Right lobe of liver (tissue), 6 donors: Measurements from ENCODE around the gene CILP2. TPM values are rescaled to one million over a fixed set of nuclear protein-coding genes. Genes with fewer than 3 reads are reported as not detected.

Experiments
- ATAC-seq, 4 donors: fragments of 200-7000 bp; cut with Tn5 transposase; one replicate each; pipeline ENCODE4 v1.9.1; 2020; ENCODE audit warnings: mild to moderate bottlenecking in 4 of 4, moderate library complexity in 4 of 4
- DNase-seq, 3 donors: peaks; one replicate each; pipeline ENCODE4 v3.0.0-alpha.2; 2020
- H3K27ac ChIP-seq, 3 donors: fragments of 200-600 bp; one replicate each; pipeline ENCODE4 v1.8.0; 2022
- H3K27me3 ChIP-seq, 2 donors: fragments of 200-600 bp; one replicate each; pipeline ENCODE4 v1.8.0; 2022
- H3K36me3 ChIP-seq, 4 donors: fragments of 200-600 bp; sonication (generic) in 1 of 4; one replicate each; pipeline versions ENCODE4 v1.5.1 to v1.8.0; 2017 to 2022; ENCODE audit warnings: control low read depth in 1 of 4
- H3K4me1 ChIP-seq, 4 donors: fragments of 200-600 bp; sonication (generic) in 1 of 4; one replicate each; pipeline versions ENCODE4 v1.5.1 to v1.8.0; 2017 to 2022; ENCODE audit warnings: control low read depth in 1 of 4
- H3K4me3 ChIP-seq, 3 donors: fragments of 200-600 bp; one replicate each; pipeline ENCODE4 v1.8.0; 2022
- H3K9me3 ChIP-seq, 4 donors: fragments of 200-600 bp; sonication (generic) in 1 of 4; one replicate each; pipeline versions ENCODE4 v1.5.1 to v1.8.0; 2017 to 2022; ENCODE audit warnings: control low read depth in 1 of 4
- POLR2A ChIP-seq: fragments of 450-650 bp; IDR thresholded peaks from one replicate; pipeline ENCODE4 v1.6.1; 2017; ENCODE audit warnings: antibody characterized with exemption, mild to moderate bottlenecking
- WGBS: methylation state at CpG from one replicate; pipeline ENCODE4 v1.1.6; 2018; ENCODE audit warnings: low coverage, low lambda C conversion rate; ENCODE audit not compliant: insufficient coverage; ENCODE audit errors: missing lambda C conversion rate; 5-methylcytosine and 5-hydroxymethylcytosine counted together
- intact Hi-C, 2 donors: fragments of 100-400 bp; cut with DNase I; formaldehyde crosslinking; loops; one replicate each; pipeline versions ENCODE4 v1.11.2 to v1.14.1; 2022
- total RNA-seq, 6 experiments: library from RNA; depleted of rRNA in 2 of 6; stranded (reverse); fragments of >200 nt in 2 of 6; fragmentation: NEBNext Ultra II Directional in 3 of 6; extraction: Animal tissue kit (Norgen Biotek cat#: 25700) in 3 of 6; gene quantifications; one replicate each; pipeline versions ENCODE4 v1.1.0 to v1.2.4, GENCODE V29; 2016 to 2023
- TF ChIP-seq, protein P1 (sequence below), 4 donors: fragments of 200-600 bp in 3 of 4; fragments of 450-650 bp in 1 of 4; IDR thresholded peaks; one replicate each; pipeline versions ENCODE4 v1.5.1 to v1.8.0; 2016 to 2022; ENCODE audit warnings: antibody characterized with exemption in 4 of 4, mild to moderate bottlenecking in 2 of 4
- donor health status: DM: no; HTN: yes; CAD: no.
- donor health status: DM: no; HTN: no; CAD: no.
- donor health status: DM: no; HTN: no; CAD: no.
- donor health status: DM: no; HTN: yes; CAD: no.
- donor health status: DM: no; HTN: yes; CAD: no.

Gene CILP2
- total RNA-seq, 6 experiments from 2014 or later = 0.05 to 0.33 (median 0.19) TPM; not detected in 2

DNA sequence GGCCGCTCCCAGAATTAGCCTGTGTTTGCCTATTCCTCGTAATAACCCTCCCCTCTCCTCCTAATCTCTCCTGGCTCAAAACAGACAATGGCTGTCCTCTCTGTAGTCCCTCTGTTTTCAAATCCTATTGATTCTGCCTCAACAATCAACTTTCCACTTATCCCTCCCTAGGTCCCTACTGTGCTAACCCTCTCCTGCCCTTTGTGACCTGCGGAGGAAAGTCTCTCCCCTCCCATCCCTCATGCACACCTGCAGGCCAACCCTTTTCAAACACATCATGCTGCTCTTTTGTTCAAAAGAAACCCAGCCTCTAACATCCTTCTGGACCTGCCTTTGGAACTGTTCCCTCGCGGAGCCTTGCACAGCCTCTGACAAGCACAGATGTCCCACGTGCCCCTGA, 37.3 kb downstream of the CILP2 start:
- H3K27ac ChIP-seq = no peak overlapping the region
- intact Hi-C loops = no loop called here
- no peaks in the 10 kb centered on the region for H3K9me3 ChIP-seq
- no peaks in the 10 kb centered on the region for H3K4me1 ChIP-seq
- ATAC-seq (no peak), DNase-seq (no peak)
- H3K36me3 ChIP-seq = no peaks in the 10 kb centered on the region
- no peak overlapping the region for H3K4me3 ChIP-seq
- WGBS = 47% methylated on average over 6 of the region's 6 CpGs
- H3K27me3 ChIP-seq = no peaks in the 10 kb centered on the region
- TF ChIP-seq, protein P1, sequence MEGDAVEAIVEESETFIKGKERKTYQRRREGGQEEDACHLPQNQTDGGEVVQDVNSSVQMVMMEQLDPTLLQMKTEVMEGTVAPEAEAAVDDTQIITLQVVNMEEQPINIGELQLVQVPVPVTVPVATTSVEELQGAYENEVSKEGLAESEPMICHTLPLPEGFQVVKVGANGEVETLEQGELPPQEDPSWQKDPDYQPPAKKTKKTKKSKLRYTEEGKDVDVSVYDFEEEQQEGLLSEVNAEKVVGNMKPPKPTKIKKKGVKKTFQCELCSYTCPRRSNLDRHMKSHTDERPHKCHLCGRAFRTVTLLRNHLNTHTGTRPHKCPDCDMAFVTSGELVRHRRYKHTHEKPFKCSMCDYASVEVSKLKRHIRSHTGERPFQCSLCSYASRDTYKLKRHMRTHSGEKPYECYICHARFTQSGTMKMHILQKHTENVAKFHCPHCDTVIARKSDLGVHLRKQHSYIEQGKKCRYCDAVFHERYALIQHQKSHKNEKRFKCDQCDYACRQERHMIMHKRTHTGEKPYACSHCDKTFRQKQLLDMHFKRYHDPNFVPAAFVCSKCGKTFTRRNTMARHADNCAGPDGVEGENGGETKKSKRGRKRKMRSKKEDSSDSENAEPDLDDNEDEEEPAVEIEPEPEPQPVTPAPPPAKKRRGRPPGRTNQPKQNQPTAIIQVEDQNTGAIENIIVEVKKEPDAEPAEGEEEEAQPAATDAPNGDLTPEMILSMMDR (IDR thresholded peaks at IDR 0.05) = no peak
- no peak for TF ChIP-seq POLR2A

DNA sequence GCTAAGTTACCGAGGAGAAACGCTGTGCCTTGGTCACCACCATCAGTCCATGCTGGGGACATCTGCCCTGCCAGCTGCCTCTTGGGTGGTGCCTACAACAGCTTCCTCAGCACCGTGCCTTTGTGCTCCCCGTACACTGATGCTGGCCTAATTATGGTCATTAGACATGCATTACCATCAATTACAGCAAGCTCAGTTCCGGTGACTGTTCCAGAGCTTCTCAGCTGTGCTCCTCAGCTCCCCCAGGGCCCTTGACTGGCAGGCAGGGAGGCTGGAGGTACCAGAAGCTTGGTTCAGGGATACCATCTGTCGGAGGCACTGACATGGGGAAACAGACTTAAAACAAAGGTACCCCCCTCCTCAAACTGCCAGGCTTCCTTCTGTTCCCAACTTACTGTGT, 40.2 kb downstream of the CILP2 start:
- Histone ChIP-seq H3K36me3 (no peaks in the 10 kb centered on the region), H3K4me3 (no peak overlapping the region), H3K27ac (no peak overlapping the region), H3K27me3 (no peaks in the 10 kb centered on the region), H3K9me3 (no peaks in the 10 kb centered on the region), H3K4me1 (no peaks in the 10 kb centered on the region)
- intact Hi-C loops = no loop called here
- ATAC-seq (no peak), DNase-seq (no peak)
- TF ChIP-seq, protein P1 (IDR thresholded peaks at IDR 0.05) = no peak
- no peak for TF ChIP-seq POLR2A
- WGBS = 78% methylated on average over 3 of the region's 6 CpGs

DNA sequence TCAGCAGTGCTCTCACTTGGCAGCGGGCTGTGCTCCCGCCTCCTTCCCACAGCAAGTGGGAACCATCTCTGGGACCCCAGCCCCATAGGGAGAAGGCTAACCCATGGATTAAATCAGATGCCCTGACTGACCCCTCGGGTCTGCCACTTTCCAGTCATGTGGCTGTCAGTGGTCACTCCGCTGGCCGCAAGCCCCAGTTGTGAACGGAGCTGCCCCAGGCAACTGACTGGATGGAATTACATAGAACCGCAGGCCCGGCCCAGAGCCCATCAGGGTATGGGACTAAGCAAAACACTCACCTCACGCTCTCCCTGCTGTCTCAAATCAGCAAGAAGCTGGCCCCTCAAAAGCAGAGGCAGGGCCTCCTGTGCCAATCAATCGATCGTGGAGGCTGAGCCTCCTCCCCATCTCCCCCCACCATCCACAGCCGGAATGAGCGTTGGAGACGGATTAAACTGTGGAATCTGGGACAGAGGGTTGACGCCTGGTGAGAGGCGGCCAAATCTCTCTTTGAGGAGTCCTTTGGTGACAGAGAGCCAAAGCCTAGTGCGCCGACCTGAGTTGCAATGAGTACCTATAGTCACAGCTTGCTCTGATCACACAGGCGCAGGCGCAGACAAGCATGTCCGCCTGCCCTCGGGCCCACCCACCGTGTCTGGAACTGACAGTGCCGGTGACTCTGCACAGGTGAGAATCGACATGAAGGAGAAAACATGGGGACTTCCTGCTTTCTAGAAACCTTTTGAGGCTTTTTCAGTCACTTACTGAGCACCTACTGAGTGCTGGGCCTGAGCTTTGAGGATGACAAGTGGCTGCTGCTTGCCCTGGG, 41.7 kb downstream of the CILP2 start:
- ATAC-seq (no peak), DNase-seq (no peak)
- no peak overlapping the region for H3K4me3 ChIP-seq
- intact Hi-C loops = no loop called here
- 56% methylated on average over 6 of the region's 25 CpGs for WGBS
- TF ChIP-seq, protein P1 (IDR thresholded peaks at IDR 0.05) = no peak
- H3K36me3 ChIP-seq = no peaks in the 10 kb centered on the region
- H3K27me3 ChIP-seq = no peaks in the 10 kb centered on the region
- H3K9me3 ChIP-seq = no peaks in the 10 kb centered on the region
- no peaks in the 10 kb centered on the region for H3K4me1 ChIP-seq
- no peak overlapping the region for H3K27ac ChIP-seq

DNA sequence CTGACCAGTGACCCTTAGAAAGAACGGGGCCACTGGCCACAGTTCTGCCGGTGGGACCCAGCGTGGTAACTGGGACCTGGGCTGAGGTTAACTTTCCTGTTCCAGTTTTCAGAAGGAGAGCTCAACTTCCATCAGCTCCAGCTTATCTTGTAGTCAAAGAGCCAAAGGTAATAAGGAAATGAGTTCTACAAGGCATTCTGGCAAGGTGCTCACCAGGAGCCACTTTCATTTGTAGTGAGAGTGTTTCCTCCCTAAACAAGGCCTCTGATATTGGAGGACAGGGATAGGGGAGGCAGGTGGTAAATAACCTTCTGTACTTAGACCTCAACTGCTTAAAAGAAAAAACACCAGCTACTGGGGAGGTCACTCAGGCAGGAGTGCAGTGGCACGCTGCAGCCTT, 42.4 kb downstream of the CILP2 start:
- H3K4me3 ChIP-seq = no peak overlapping the region
- no peaks in the 10 kb centered on the region for H3K27me3 ChIP-seq
- ATAC-seq (no peak), DNase-seq (no peak)
- H3K9me3 ChIP-seq = no peaks in the 10 kb centered on the region
- H3K27ac ChIP-seq = no peak overlapping the region
- no peaks in the 10 kb centered on the region for H3K36me3 ChIP-seq
- intact Hi-C loops = no loop called here
- WGBS = 70% methylated on average over 3 of the region's 4 CpGs
- TF ChIP-seq POLR2A = no peak
- no peaks in the 10 kb centered on the region for H3K4me1 ChIP-seq

DNA sequence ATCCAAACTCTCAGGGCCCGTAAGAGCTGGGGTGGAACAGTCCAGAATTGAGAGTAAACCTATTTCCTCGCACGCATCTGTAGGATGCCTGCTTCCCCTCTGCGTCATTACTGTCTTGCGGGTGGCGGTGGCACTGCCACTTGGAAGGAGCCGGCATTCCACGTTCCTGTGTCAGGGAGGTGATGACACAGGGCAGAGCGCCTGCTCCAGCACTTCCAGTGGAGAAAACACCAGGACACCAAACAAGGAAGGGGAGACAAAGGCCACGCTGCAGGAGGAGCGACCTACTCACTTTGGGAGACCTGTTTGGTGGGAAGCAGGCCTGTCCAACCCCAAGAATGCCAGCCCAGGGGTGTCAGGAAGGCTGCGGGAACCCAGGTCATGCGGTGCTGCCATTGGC, 43.3 kb downstream of the CILP2 start:
- no peaks in the 10 kb centered on the region for H3K9me3 ChIP-seq
- 40% methylated on average over 1 of the region's 13 CpGs for WGBS
- H3K27me3 ChIP-seq = no peaks in the 10 kb centered on the region
- intact Hi-C loops = no loop called here
- H3K4me1 ChIP-seq = no peaks in the 10 kb centered on the region
- ATAC-seq (no peak), DNase-seq (no peak)
- no peaks in the 10 kb centered on the region for H3K36me3 ChIP-seq
- TF ChIP-seq, protein P1 (IDR thresholded peaks at IDR 0.05) = no peak
- TF ChIP-seq POLR2A = no peak
- H3K4me3 ChIP-seq = no peak overlapping the region
- H3K27ac ChIP-seq = no peak overlapping the region
